ENCODE data around the gene DACH1. TPM values are rescaled to one million over a fixed set of nuclear protein-coding genes. Genes with fewer than 3 reads are reported as not detected.

Gene DACH1
- polyA plus RNA-seq, 1 donor: 120 TPM

GRCh38 chr13:71587817-71588216 lies 279.2 kb downstream of the DACH1 start:
- DNase-seq: no peak

- DNase-seq: no peak
These were observed 279.8 kb downstream of the DACH1 start for GRCh38 chr13:71587193-71587592.

GRCh38 chr13:71583581-71583980 lies 283.4 kb downstream of the DACH1 start:
- no peak for DNase-seq

- no peak for DNase-seq
These were observed 286.4 kb downstream of the DACH1 start for GRCh38 chr13:71580614-71581013.

DNA sequence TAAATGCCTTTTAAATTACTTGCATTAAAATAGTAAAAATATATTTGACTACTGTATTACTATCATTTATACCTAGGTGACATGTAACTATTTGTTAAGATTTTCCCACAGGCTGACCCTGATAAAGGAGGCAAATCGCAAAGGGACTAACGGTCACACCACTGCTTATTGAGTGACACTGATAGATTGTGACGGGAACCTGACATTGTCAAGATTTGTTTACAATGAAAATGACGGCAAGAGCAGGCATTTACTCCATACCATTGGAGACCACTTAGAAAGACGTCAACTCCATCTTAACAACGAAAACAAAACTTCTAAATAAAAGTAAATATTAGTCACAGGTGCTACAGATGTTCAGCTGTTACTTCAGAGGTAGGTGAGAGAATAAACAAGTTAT lies 289.0 kb downstream of the DACH1 start:
- no peak for DNase-seq

DNA sequence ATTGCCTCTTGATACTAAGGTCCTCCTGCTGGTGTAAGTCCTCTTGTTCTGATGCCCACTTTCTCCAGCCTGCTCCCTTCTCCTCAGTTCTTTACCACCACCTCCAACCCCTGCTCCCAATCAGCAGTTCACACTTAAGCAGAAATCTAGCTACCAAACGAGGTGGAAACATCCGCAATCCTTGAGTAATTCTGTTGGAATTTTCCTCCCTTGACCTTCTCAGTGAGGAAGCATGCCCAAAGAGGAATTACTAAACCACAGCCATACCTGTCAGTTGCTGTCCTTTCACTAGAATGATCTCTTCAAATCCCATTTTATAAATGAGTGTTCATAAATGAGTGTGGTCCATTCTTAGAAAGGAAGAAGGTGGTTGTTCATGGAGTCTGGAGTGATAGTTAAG lies 289.9 kb downstream of the DACH1 start:
- DNase-seq: no peak

GRCh38 chr13:71576571-71576970 lies 290.4 kb downstream of the DACH1 start:
- DNase-seq: no peak

DNA sequence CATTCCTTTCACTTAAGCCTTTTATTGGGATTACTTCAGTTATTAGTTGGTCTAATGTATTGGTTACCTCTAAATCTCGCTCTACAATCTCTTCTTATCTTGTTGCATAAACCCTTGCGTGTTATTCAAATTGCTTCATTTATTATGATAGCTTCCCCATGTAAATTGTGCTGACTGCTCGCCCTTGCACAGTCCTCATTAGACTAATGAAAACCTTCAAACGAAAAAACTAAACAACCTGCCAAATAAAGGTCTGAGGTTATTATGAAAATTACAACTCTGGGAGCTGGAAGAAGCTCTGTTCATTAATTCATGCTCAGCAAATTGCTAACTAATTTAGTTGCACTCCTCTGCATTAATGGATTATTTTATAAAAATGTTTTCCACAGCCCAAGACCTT lies 320.1 kb downstream of the DACH1 start:
- DNase-seq: no peak

DNA sequence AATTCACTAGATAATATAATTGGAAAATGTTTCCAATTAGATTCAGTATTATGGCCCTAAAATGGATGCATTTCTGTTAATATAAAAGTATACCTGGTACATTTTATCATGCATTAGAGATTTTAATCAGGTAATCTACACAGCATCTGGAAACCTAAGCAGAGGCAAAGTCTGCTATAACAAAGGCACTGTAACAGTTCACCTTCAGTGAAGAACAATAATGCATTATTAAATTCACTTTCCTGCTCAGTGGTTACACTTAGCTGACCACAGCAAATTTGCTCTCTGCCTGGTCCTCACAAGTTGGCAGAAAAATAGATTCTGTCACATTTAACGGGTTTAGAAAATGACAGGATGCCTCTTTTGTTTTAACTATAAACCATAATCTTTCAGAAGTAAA lies 326.9 kb downstream of the DACH1 start:
- no peak for DNase-seq

DNA sequence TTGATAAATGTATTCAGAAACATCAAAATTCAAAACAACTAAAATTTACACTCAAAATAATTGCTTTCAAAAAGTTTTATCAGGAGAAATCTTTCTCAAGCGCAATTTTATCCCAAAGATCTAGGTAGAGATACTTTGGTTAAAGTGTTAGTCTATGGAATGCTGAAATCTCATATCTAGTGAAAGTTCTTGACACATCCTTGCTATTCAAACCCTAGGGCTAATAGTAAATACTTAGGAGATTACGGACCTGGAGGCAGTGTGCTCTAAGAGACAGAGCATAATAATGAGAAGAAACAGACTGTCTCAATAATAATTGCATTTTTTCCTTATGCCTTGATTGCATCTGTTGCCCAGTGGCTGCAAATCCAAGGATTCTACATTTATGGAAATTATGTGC lies 330.8 kb downstream of the DACH1 start:
- no peak for DNase-seq

DNA sequence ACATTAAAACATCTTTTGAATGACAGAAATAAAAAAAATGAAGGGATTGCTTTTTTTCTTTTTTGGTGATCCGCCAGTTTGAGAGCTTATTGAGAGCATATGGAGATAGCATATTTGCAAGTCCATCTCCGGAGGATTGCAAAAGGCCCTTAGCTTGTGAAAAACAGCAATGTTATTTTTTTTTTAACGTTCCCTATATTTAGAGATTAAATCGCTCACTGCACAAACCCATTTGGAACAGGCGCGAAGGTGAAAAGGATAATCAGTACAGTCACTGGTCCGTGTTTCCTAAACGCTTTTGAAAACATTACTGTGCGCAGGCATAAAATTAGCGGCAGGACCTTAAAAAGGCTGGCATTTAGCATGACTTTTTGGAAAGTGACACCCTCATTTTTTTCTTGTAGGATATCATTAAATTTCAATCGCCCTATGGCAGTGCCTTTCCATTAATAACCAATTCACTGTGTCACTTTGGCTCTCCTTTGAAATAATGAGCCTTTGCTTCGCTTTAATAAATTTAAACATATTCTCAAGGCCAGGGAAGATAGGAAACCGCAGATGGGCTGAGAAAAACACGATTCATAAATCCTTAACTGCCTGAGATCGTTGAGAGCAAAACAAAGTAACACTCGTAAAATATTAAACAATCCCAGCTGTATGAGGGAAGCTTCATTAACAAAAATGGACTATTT lies 342.2 kb downstream of the DACH1 start:
- peak; percentile 34 for DNase-seq

DNA sequence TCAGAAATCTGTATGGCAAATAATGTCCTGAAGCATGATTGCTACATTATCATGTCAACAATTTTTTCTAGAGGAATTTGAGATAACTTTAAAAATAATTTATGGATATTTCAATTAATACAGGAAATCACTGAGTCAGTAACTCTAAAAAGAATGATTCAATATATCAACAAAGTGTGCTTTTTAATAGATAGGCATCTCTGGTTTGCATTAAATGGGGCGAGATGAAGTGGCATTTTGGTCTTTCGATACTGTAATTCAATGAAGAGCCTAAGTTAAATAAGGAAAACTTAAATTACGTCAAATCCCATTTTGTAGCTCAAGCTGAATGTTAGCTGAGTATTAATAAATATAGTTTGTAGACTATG lies 342.8 kb downstream of the DACH1 start:
- no peak for DNase-seq

DNA sequence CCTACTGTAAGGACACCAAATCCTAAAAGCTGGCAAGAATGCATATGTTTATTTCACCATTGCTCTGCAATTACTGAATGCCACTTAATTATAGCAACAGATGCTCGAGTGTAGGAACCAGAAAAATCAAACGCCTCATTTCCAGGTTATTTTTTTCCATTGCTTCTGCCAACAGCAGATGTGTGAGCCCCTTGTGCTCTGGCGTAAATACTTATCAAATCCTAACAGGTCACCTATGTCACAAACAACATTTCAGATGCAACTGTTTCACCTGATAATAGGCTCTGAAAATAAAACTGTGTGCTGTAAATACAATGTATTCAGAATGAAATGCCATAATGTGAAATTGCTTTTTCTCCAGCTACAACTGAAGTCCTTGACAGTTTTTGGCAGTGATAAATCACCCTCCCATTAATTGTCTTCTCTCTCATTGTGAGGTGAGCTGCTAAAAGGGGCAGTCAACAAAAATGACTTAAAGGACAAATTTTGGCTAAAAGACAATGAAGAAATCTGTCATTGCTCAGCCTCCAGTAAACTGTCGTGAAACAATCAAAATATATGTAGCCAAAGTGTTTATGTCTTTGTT lies 344.0 kb downstream of the DACH1 start:
- DNase-seq: no peak

- no peak for DNase-seq
These were observed 350.0 kb downstream of the DACH1 start for GRCh38 chr13:71517004-71517403.

- DNase-seq: no peak
These were observed 350.5 kb downstream of the DACH1 start for GRCh38 chr13:71516521-71516920.

DNA sequence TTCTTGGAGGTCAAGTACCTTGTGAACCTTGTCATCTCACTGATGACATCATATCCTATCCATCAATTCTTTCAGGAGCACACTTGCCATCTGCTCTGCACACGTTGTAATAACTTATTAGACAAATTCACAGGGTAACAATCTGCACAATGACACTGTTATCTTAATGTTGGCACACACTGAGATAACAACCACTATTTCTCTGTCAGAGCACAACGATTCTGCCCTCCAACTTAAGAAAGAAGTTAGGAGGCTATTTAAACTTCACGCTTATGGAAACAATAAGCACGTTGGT lies 351.3 kb downstream of the DACH1 start:
- DNase-seq: no peak

DNA sequence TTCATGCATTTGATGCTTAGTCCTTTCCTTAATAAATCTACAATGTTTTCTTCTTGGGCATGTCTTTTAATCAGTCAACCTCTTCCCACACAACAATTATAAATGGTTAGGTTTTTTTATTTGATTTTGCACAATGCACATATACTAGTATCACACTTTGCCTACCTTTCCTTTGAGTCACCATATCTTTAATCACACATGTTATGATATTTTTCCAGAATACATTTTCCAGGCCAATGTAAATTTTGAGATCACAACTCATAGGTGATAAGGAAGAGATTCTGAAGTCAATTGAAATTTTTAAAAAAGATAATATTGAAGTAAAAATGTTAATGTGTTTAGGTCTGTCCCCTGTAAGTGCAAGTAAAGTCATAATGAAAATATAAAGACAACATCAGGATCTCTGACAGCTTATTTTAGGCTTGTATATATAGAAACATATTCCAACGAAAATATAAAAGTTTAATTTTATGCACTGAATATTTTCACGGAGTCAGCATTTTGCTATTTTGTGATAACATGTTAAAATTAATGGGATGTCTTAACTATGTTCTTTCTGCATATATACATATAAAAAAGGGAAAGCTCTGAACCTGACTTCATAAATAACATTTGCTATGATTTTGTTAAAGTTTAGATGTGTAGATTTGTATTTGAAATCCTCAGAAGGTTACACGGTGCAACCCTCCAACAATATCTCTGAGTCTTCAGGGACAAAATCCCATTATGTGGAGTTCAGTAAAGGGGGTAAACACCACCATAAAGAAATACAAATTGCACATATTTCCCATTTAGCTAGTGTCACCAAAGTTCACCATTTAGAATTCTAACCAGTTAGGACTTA lies 351.9 kb downstream of the DACH1 start:
- no peak for DNase-seq

- DNase-seq: no peak
These were observed 353.5 kb downstream of the DACH1 start for GRCh38 chr13:71513411-71514033.

DNA sequence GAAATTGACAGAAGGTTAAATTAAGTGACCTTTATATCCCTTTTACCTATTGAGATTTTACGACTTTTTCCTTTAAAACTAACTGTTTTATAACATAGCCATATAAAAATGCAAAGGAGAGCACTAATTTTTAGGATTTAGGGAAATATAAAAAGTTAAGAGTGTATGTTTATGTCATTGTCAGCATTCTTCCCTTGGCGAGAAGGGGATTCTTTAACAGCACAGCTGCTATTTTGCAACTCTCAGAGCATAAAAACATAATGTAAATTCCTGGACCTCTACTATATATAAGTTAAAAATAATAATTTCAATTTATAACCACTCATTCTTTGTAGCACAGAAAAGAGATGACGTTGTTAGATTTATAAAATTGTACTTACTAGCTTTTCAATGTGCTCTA lies 363.2 kb downstream of the DACH1 start:
- DNase-seq: no peak

- DNase-seq: no peak
These were observed 367.0 kb downstream of the DACH1 start for GRCh38 chr13:71499944-71500514.

- DNase-seq: no peak
These were observed 367.8 kb downstream of the DACH1 start for GRCh38 chr13:71499235-71499634.

DNA sequence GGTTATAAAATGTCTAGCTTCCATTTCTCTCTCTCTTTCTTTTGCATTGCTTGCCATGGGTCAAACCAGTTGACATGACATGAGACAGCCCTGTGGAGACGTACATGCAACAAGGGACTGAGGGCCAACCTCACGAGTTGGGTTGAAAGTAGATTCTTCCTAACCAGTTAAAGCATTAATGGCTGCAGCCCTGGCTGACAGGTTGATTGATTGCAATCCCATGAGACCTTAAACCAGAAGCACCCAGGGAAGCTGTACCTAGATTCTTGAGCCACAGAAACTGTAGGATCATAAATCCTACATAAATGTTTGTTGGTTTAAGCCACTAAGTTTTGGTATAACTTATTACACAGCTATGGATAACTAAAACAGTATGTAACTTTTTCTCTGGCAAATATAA lies 373.8 kb downstream of the DACH1 start:
- DNase-seq: no peak

- no peak for DNase-seq
These were observed 374.6 kb downstream of the DACH1 start for GRCh38 chr13:71492346-71492871.

Measured in left kidney (tissue), 2 donors.